Measurements from ENCODE around the gene CDH2. TPM values are rescaled to one million over a fixed set of nuclear protein-coding genes. Genes with fewer than 3 reads are reported as not detected.

The CDH2 gene
- total and polyA plus RNA-seq, 2 experiments from 2014 or later = 14.7 to 36.9 TPM

GRCh38 chr18:28181616-28182015 is 4.7 kb upstream of the CDH2 start:
- no peaks in the 10 kb centered on the region for H3F3A ChIP-seq (replicated peaks; ENCODE audit: low read depth)
- H3K4me2 ChIP-seq = peak overlapping the region; percentile 64; the same call in 1 of the 2 replicates
- no peaks in the 10 kb centered on the region for H4K20me1 ChIP-seq (replicated peaks; ENCODE audit: insufficient read depth)
- no peak for ATAC-seq
- H3K9me2 ChIP-seq (ENCODE audit: insufficient read depth) = no peaks in the 10 kb centered on the region
- peaks cover 14% of the 10 kb centered on the region; the same call in 1 of the 2 replicates for H3K27me3 ChIP-seq (ENCODE audit: insufficient read depth)
- Mint-ChIP-seq H3K4me3 (no peak overlapping the region), H3K27me3 (ENCODE audit: insufficient read depth, low read depth, poor library complexity) (peaks cover 7% of the 10 kb centered on the region), H3K4me1 (peaks cover 46% of the 10 kb centered on the region), H3K36me3 (ENCODE audit: low read depth) (no peaks in the 10 kb centered on the region), H3K9me3 (no peaks in the 10 kb centered on the region), H3K27ac (no peak overlapping the region)
- peak; percentile 15 for DNase-seq (ENCODE audit: low spot score)
- no peak for TF ChIP-seq STAT1 (IDR thresholded peaks at IDR 0.05; ENCODE audit: unreplicated experiment)
- TF ChIP-seq JUNB (IDR thresholded peaks at IDR 0.05; ENCODE audit: unreplicated experiment) = no peak
- TF ChIP-seq ZNF331 (CRISPR knock-in tag; IDR thresholded peaks at IDR 0.05; ENCODE audit: low read depth) = no peak
- no peak for TF ChIP-seq EZH2 (IDR thresholded peaks at IDR 0.05; ENCODE audit: low read depth, unreplicated experiment)
- TF ChIP-seq NANOG (IDR thresholded peaks at IDR 0.05; ENCODE audit: borderline replicate concordance) = no peak
- TF ChIP-seq, protein P1, sequence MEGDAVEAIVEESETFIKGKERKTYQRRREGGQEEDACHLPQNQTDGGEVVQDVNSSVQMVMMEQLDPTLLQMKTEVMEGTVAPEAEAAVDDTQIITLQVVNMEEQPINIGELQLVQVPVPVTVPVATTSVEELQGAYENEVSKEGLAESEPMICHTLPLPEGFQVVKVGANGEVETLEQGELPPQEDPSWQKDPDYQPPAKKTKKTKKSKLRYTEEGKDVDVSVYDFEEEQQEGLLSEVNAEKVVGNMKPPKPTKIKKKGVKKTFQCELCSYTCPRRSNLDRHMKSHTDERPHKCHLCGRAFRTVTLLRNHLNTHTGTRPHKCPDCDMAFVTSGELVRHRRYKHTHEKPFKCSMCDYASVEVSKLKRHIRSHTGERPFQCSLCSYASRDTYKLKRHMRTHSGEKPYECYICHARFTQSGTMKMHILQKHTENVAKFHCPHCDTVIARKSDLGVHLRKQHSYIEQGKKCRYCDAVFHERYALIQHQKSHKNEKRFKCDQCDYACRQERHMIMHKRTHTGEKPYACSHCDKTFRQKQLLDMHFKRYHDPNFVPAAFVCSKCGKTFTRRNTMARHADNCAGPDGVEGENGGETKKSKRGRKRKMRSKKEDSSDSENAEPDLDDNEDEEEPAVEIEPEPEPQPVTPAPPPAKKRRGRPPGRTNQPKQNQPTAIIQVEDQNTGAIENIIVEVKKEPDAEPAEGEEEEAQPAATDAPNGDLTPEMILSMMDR (conservative IDR thresholded peaks at IDR 0.05; ENCODE audit: low read depth in 2 of 2) = no peak
- TF ChIP-seq EZH2phosphoT487 (IDR thresholded peaks at IDR 0.05; ENCODE audit: unreplicated experiment) = no peak
- TF ChIP-seq CREB1 (CRISPR knock-in tag; IDR thresholded peaks at IDR 0.05; ENCODE audit: low read depth) = no peak
- TF ChIP-seq, protein P2, sequence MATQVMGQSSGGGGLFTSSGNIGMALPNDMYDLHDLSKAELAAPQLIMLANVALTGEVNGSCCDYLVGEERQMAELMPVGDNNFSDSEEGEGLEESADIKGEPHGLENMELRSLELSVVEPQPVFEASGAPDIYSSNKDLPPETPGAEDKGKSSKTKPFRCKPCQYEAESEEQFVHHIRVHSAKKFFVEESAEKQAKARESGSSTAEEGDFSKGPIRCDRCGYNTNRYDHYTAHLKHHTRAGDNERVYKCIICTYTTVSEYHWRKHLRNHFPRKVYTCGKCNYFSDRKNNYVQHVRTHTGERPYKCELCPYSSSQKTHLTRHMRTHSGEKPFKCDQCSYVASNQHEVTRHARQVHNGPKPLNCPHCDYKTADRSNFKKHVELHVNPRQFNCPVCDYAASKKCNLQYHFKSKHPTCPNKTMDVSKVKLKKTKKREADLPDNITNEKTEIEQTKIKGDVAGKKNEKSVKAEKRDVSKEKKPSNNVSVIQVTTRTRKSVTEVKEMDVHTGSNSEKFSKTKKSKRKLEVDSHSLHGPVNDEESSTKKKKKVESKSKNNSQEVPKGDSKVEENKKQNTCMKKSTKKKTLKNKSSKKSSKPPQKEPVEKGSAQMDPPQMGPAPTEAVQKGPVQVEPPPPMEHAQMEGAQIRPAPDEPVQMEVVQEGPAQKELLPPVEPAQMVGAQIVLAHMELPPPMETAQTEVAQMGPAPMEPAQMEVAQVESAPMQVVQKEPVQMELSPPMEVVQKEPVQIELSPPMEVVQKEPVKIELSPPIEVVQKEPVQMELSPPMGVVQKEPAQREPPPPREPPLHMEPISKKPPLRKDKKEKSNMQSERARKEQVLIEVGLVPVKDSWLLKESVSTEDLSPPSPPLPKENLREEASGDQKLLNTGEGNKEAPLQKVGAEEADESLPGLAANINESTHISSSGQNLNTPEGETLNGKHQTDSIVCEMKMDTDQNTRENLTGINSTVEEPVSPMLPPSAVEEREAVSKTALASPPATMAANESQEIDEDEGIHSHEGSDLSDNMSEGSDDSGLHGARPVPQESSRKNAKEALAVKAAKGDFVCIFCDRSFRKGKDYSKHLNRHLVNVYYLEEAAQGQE (IDR thresholded peaks at IDR 0.05; ENCODE audit: unreplicated experiment) = no peak
- no peak for TF ChIP-seq ZNF462 (CRISPR knock-in tag; IDR thresholded peaks at IDR 0.05)
- no peak for TF ChIP-seq POLR2AphosphoS5 (IDR thresholded peaks at IDR 0.05; ENCODE audit: low read depth)
- TF ChIP-seq, protein P3, sequence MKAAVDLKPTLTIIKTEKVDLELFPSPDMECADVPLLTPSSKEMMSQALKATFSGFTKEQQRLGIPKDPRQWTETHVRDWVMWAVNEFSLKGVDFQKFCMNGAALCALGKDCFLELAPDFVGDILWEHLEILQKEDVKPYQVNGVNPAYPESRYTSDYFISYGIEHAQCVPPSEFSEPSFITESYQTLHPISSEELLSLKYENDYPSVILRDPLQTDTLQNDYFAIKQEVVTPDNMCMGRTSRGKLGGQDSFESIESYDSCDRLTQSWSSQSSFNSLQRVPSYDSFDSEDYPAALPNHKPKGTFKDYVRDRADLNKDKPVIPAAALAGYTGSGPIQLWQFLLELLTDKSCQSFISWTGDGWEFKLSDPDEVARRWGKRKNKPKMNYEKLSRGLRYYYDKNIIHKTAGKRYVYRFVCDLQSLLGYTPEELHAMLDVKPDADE (IDR thresholded peaks at IDR 0.05) = no peak
- no peak for TF ChIP-seq ZNF114 (CRISPR knock-in tag; IDR thresholded peaks at IDR 0.05)
- H3K36me3 ChIP-seq (ENCODE audit: insufficient read depth) = no peaks in the 10 kb centered on the region
- no peak overlapping the region for H3K27ac ChIP-seq (ENCODE audit: low read depth)
- H3K79me2 ChIP-seq (replicated peaks; ENCODE audit: insufficient read depth) = no peaks in the 10 kb centered on the region
- H3K4me3 ChIP-seq = no peak overlapping the region
- H2AFZ ChIP-seq = no peak overlapping the region
- peaks cover 38% of the 10 kb centered on the region for H3K4me1 ChIP-seq (ENCODE audit: insufficient read depth)
